HG03196 (cell line): Measurements from ENCODE around the gene PLAAT1.

Experiments
- ATAC-seq: cut with Tn5 transposase; IDR thresholded peaks from one replicate; pipeline ENCODE4 v1.9.1; 2021; ENCODE audit not compliant: unreplicated experiment

PLAAT1 gene

DNA sequence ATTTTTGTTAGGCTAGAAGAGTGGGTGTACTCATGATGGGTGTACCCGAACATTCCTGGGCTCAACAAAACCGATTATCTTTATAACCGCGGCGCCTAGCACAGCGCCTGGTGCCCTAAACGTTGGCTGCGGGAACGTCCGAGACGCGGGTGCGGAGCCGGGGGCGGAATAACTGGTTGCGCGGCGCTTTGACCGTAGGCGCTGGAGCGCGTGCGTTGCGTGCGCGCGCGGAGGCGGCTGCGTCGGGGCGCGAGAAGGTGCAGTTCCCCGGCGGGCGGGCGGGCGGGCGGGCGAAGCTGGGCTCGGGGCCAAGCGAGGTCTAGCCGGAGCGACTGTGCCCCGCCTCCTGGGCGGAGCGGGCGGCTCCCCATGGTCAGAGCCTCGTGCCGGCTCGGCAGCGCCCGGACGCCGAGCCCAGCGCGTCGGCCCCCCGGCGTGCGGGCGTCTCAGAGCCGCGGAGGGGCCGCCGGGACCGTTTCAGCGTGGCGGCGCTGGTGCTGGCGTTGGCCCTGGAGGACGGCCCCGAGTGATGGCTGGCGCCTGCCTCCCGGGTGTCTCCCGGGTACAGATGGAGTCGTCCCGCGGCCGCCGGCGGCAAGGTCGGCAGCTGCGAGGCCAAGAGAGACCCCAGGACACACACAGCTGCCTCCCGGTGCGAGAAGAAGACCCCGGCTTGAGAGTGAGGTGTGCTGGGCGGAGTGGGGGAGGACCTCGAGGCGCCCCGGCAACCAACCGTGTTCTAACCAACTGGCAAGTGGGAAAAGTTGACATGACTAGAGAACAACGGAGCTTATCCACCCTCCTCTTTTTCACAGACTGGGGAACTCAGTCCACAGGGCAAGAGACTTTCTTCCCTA, at the start of gene PLAAT1:
TSS of gene PLAAT1 (plus strand) at position 373 of the 857 bp plus-strand sequence. CDS start 14,429 bp downstream, outside the sequence.
- no peak for ATAC-seq

DNA sequence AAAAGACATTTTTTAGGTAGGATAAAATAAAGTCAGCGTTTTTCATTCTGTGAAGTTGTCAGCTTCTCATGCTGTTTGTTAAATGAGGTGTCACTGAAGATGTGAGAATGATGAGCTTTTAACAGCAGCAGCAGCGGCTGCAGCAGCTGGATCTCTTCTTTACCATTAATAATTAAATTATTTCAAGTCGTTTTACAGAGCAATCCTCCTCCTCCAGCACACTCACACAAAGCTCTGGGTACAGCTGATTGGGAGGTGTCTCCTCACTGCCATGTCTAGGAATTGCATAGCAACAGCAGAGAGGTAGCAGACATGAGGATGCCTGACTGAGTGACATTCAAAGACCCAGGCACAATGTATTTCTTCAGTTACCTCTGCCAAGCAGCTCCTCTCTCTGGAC, 46.7 kb upstream of the PLAAT1 start:
- no peak for ATAC-seq

DNA sequence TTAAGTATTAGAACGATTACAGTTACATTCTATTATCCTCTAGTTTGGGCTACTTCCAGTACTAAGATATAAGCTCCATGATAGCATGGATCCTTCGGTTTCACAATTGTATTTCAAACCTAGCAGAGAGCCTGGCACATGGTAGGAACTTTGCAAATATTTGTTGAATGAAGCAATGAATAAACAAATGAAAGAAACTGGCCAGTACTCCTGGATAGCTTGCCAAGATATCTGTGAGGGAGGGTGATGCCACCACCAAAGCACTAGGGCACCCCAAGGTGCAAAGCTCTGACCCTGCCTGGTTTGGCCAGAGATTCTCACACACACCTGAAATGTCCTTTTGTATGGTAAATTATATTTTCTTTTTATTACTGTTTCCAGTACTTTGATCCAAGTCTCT, 44.3 kb upstream of the PLAAT1 start:
- ATAC-seq, result no peak

DNA sequence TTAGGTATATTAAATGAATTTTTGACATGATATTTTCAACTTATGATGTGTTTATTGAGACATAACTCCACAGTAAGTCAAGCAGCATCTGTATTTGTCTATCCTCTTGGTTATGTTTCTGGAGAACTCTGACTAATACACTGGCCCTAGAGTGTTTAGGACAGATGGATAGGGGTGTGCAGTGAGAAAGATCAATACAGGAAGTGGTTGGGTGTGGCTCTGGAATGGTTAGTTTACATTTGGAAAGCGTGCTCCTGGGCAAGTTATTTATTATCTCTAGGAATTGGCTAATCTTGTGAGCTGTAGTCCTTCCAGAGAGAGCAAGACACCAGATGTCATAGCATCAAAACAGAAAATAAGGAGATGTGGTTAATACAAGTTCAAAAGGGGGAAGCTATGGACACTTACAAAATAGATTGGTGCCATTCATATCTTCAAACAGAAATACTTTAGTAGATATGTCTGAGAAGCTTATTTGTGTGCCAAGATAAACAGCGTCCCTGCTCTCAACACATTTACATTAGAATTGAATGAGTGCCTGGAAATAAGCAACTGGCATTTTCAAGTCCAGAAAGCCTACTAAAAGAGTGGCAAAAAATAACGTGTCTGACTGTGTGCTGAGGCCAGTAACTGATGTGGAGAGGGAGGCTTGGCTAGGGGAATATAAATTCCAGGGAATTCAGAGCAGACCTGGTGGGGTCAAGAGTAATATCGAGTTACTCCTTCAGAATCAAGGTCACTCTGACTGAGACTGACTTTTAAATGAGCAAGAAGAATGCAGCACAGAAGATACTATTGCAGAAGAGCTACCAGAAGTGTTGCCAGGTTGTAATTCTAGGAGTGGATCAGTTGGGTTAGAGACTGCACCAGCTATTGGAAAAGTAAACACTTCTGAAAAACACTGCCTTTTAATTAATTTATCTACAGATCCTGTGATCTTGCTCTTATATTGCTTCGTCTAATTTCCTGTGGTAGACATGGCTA, 33.4 kb upstream of the PLAAT1 start:
- ATAC-seq, result no peak

GRCh38 chr3:193210618-193211017, 30.4 kb upstream of the PLAAT1 start:
- ATAC-seq, result no peak

- no peak for ATAC-seq
These were observed 29.8 kb upstream of the PLAAT1 start for GRCh38 chr3:193211173-193211572.

DNA sequence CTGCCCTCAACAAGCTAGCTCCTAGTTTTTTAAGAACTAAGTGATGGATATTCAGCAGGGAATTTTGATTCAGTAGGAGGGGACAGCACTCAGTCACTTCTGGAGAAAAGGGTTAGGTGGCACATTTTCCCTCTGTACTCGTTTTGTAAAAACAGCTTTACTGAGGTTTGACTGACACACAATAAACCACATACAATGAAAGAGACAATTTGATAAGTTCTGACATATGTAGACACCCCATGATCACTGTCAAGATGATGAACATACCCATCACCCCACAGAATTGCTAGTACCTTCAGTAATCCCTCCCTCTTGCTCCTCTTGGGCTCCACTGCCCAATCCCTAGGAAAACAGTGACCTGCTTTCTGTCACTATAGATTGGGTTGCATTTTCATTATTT, 29.0 kb upstream of the PLAAT1 start:
- no peak for ATAC-seq

GRCh38 chr3:193212844-193213243, 28.2 kb upstream of the PLAAT1 start:
- no peak for ATAC-seq

DNA sequence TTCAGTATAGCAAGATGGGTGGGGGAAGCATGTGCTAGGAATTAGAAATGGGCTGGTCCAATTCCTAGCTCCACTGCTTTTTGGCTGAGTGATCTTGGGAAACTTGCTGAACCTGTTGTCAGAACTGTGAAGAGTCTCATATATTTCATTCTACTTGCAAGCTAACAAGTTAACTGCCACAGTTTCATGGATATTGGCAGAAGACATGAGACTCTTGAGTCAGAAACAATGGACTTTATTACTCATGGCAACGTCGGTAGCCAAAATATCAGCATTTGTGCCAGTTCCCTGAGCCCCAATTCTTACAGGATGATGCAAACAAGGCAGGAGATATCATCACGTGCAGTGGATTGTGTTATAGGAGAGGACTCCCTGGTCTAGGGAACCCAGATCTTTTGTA, 26.6 kb upstream of the PLAAT1 start:
- ATAC-seq, result no peak

- no peak for ATAC-seq
These were observed 15.5 kb upstream of the PLAAT1 start for GRCh38 chr3:193225302-193226125.

DNA sequence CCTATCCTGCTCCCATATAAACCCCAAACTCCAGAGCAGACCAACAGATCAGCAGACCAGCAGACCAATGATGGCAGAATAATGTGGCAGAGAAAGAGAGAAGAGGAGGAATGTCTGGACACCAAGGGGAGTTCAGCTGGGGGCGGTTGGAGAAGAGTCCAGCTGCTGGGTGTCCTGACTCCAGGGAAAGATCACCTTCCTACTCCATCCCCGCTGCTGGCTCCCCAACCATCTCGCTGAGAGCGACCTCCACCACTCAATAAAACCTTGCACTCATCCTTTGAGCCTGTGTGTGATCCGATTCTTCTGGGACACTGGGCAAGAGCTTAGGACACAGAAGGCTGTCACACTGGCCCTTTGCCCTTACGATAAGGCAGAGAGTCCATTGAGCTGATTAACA, 12.8 kb upstream of the PLAAT1 start:
- ATAC-seq, result no peak

- ATAC-seq, result no peak
These were observed 11.1 kb upstream of the PLAAT1 start for GRCh38 chr3:193229851-193230420.

DNA sequence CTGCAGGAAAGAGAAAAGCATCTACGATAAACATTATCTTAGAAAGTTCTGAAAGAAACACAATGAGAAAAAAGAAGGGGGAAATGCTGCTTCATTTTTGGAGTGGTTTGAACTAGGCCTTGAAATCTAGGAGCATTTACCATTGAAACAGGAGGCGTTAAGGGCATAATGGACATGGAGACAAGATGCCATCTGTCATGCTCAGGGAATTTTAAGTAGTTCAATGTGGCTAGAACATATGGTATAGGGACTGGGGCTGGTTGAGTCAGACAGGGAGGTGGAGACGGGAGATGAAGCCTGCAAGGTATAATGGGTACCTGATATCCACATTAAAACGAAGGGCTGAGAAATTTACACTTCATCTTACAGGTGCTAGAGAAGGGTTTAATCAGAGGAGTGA, 10.4 kb upstream of the PLAAT1 start:
- ATAC-seq, result no peak

GRCh38 chr3:193231201-193231600, 9.8 kb upstream of the PLAAT1 start:
- ATAC-seq, result no peak

DNA sequence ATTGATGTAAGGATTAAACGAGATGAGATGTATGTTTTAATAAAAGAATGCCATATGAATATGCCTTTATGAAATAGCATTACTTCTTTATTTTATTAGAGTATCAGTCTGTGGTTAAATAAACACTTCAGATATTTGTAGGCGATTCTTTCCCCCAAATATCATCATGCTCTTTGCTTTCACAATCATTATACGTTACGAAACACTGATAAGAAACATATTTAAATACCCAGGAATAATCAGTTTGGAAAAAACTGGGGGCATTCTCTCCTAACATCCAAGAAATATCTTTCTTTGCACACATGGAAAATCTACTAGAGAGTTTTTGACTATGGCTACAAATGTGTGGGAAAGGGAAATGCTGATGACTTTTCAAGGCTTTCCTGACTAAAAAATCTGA, 4.4 kb upstream of the PLAAT1 start:
- ATAC-seq, result no peak

GRCh38 chr3:193237030-193237429, 4.0 kb upstream of the PLAAT1 start:
- no peak for ATAC-seq

- no peak for ATAC-seq
These were observed 579 bp upstream of the PLAAT1 start for GRCh38 chr3:193240436-193240849.

- ATAC-seq, result no peak
These were observed 694 bp downstream of the PLAAT1 start for GRCh38 chr3:193241716-193242115.

DNA sequence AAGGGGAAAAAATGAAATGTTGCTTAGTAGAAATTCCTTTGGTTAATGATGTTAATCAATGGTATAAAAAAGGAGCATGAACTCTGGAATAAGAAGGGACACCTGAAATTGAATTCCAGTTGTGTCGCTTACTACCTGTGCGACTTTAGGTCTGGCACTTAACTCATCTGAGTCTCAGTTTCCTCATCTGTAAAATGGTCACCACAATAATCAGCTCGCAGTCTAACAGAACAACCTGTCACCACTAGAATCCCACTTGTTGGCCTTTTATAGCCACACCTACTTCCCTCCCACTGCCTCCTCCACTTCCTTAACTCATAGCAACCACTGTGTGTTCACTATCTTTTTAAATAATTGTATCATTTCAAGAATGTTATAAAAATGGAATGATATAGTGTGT, 2.5 kb downstream of the PLAAT1 start:
- ATAC-seq, result no peak

- no peak for ATAC-seq
These were observed 7.9 kb downstream of the PLAAT1 start for GRCh38 chr3:193248848-193249468.
